22Rv1 (cell line): ENCODE measurements around the gene DLEC1.

Source experiments
- CTCF ChIP-seq: fragments of 450-650 bp; IDR thresholded peaks from 2 replicates; pipeline ENCODE4 v1.5.1; 2017; ENCODE audit warnings: mild to moderate bottlenecking
- ZFX ChIP-seq: fragments of 450-650 bp; IDR thresholded peaks from 2 replicates; pipeline ENCODE4 v1.6.1; 2017; ENCODE audit warnings: antibody characterized with exemption, borderline replicate concordance

GRCh38 chr3:38002940-38003339, 36.1 kb upstream of the DLEC1 start:
- TF ChIP-seq CTCF (no peak), ZFX (no peak)
